RWPE2 (cell line): Measurements from ENCODE around the gene CBX4.

Experiments used
- ATAC-seq: fragments of 200-7000 bp; cut with Tn5 transposase; 3 replicates; pipeline ENCODE4 v1.9.1; 2021; ENCODE audit warnings: low read depth
- DNase-seq: peaks from one replicate; pipeline ENCODE4 v3.0.0-alpha.2; 2020; ENCODE audit warnings: low spot score
- H3K27ac ChIP-seq: fragments of 450-650 bp; 2 replicates; pipeline ENCODE4 v1.5.1; 2017; ENCODE audit warnings: mild to moderate bottlenecking; ENCODE audit not compliant: poor library complexity, severe bottlenecking
- H3K27me3 ChIP-seq: fragments of 250-450 bp; sonication (Bioruptor Pico); 2 replicates; pipeline ENCODE4 v1.5.1; 2021; ENCODE audit warnings: mild to moderate bottlenecking, moderate library complexity; ENCODE audit not compliant: insufficient read depth, poor library complexity, severe bottlenecking
- H3K36me3 ChIP-seq: fragments of 250-450 bp; sonication (Bioruptor Pico); 2 replicates; pipeline ENCODE4 v1.5.1; 2020; ENCODE audit warnings: low read depth, mild to moderate bottlenecking, moderate library complexity
- H3K4me1 ChIP-seq: fragments of 250-450 bp; sonication (Bioruptor Pico); 2 replicates; pipeline ENCODE4 v1.5.1; 2021; ENCODE audit warnings: mild to moderate bottlenecking, moderate library complexity; ENCODE audit not compliant: insufficient read depth, poor library complexity, severe bottlenecking
- H3K4me3 ChIP-seq: fragments of 250-450 bp; sonication (Bioruptor Pico); 2 replicates; pipeline ENCODE4 v1.5.1; 2021; ENCODE audit warnings: mild to moderate bottlenecking, moderate library complexity; ENCODE audit not compliant: severe bottlenecking
- H3K9me3 ChIP-seq: fragments of 250-450 bp; sonication (Bioruptor Pico); 2 replicates; pipeline ENCODE4 v1.5.1; 2021; ENCODE audit warnings: mild to moderate bottlenecking, moderate library complexity; ENCODE audit not compliant: severe bottlenecking
- CTCF ChIP-seq: fragments of 450-650 bp; IDR thresholded peaks from one replicate; pipeline ENCODE4 v1.5.1; 2017; ENCODE audit warnings: mild to moderate bottlenecking, moderate library complexity; ENCODE audit not compliant: poor library complexity, severe bottlenecking

CBX4 gene

GRCh38 chr17:79850571-79851460 lies 11.6 kb upstream of the CBX4 start:
- Histone ChIP-seq H3K4me1 (peaks cover 21% of the 10 kb centered on the region), H3K27ac (peak overlapping the region; percentile 85), H3K9me3 (no peaks in the 10 kb centered on the region), H3K36me3 (no peaks in the 10 kb centered on the region), H3K4me3 (no peak overlapping the region), H3K27me3 (no peaks in the 10 kb centered on the region)
- DNase-seq (peak; percentile 95), ATAC-seq (peak; percentile 86)
- no peak for TF ChIP-seq CTCF

DNA sequence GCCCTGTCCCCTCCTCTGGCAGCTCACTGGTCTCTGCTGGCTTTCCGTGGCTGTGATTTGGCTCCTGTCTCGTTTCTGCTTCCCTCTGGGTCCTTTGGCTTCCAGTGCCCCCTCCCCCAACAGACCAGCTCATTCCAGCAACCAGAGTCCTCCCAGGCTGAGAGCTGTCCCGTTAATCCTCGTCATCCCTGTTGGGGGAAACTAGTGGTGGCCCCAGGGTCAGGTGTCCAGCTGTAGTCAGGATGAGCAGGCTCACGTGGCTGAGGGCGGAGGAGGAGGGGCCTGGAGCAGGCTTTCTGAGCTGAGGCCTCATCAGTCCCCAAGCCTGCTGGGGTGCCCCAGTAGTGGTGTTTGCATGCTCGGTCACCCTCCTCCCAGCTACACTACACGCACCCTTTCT lies 10.7 kb upstream of the CBX4 start:
- Histone ChIP-seq H3K4me3 (no peak overlapping the region), H3K27me3 (no peaks in the 10 kb centered on the region), H3K27ac (peak overlapping the region; percentile 85), H3K9me3 (no peaks in the 10 kb centered on the region), H3K36me3 (no peaks in the 10 kb centered on the region), H3K4me1 (peaks cover 21% of the 10 kb centered on the region)
- DNase-seq (no peak), ATAC-seq (no peak)
- TF ChIP-seq CTCF = no peak

DNA sequence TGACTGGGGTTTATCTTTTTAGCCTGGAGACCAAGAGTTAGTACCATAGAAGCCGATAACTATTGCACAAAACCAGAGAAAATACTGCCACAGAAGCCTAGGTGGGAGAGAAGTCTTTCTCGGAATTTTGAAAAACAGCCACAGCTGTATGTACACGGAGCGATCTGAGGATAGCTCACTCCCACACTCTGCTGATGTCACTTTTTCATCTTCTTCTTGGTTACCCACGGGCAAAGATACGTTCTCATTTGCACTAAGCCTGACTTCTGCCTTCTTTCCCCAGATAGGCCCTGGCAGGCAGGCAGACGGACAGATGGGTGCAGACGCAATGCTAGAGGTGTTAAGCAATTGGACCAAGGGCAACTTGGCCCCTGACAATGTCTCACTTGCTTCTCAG lies 9.1 kb upstream of the CBX4 start:
- no peak for DNase-seq
- H3K27ac ChIP-seq = no peak overlapping the region
- TF ChIP-seq CTCF = no peak
- H3K4me1 ChIP-seq = peaks cover 21% of the 10 kb centered on the region
- no peaks in the 10 kb centered on the region for H3K36me3 ChIP-seq
- peaks cover 5% of the 10 kb centered on the region for H3K27me3 ChIP-seq
- no peak overlapping the region for H3K4me3 ChIP-seq
- H3K9me3 ChIP-seq = no peaks in the 10 kb centered on the region
- no peak for ATAC-seq

GRCh38 chr17:79847698-79848369 lies 8.6 kb upstream of the CBX4 start:
- Histone ChIP-seq H3K27ac (no peak overlapping the region), H3K9me3 (no peaks in the 10 kb centered on the region), H3K4me3 (no peak overlapping the region), H3K4me1 (peaks cover 20% of the 10 kb centered on the region), H3K36me3 (no peaks in the 10 kb centered on the region), H3K27me3 (peaks cover 11% of the 10 kb centered on the region)
- ATAC-seq (no peak), DNase-seq (no peak)
- TF ChIP-seq CTCF = no peak

DNA sequence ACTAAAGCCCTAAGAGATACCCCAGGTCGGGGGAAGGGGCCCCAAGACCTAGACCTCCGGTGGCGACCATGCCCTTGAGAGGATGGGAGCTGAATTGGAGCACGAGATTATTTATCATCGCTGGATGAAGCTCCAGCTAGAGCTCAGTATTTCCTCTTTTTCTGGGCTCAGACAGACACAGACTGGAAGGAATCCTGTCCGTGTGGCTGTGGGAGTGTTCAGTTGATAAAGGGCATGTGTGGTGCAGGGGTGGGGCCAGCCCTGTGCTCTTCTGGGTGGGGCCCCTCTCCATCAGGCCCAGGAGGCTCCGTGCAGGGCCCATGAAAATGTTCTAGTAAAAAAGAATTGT lies 6.3 kb upstream of the CBX4 start:
- Histone ChIP-seq H3K27ac (no peak overlapping the region), H3K36me3 (no peaks in the 10 kb centered on the region), H3K4me3 (no peak overlapping the region), H3K27me3 (peaks cover 33% of the 10 kb centered on the region), H3K4me1 (peaks cover 6% of the 10 kb centered on the region), H3K9me3 (no peaks in the 10 kb centered on the region)
- TF ChIP-seq CTCF = no peak
- ATAC-seq = no peak
- DNase-seq = no peak
